ENCODE data around the gene IRF8.

- TF ChIP-seq PATZ1 (CRISPR knock-in tag; IDR thresholded peaks at IDR 0.05; ENCODE audit: borderline replicate concordance) (no peak), ARNTL (CRISPR knock-in tag; IDR thresholded peaks at IDR 0.05; ENCODE audit: borderline replicate concordance, low read depth) (no peak), ZC3H10 (CRISPR knock-in tag; IDR thresholded peaks at IDR 0.05) (no peak), PPARA (CRISPR knock-in tag; IDR thresholded peaks at IDR 0.05; ENCODE audit: borderline replicate concordance) (no peak), ZFP3 (CRISPR knock-in tag; IDR thresholded peaks at IDR 0.05) (no peak), CREB5 (CRISPR knock-in tag; IDR thresholded peaks at IDR 0.05; ENCODE audit: low read depth) (no peak), BACH2 (CRISPR knock-in tag; IDR thresholded peaks at IDR 0.05; ENCODE audit: borderline replicate concordance) (no peak), RARB (CRISPR knock-in tag; IDR thresholded peaks at IDR 0.05) (no peak), ZFP30 (CRISPR knock-in tag; IDR thresholded peaks at IDR 0.05) (no peak), CSRNP3 (CRISPR knock-in tag; IDR thresholded peaks at IDR 0.05) (no peak), OSR1 (CRISPR knock-in tag; IDR thresholded peaks at IDR 0.05) (no peak), TSHZ2 (CRISPR knock-in tag; IDR thresholded peaks at IDR 0.05) (no peak)
These were observed 14.2 kb downstream of the IRF8 start for GRCh38 chr16:85913141-85913601.
